ENCODE results near the gene ALDOB. TPM values are rescaled to one million over a fixed set of nuclear protein-coding genes. Genes with fewer than 3 reads are reported as not detected.
A peak's percentile ranks its signal among the peaks of the same experiment; 100 is the strongest.

ALDOB gene
- total and polyA plus RNA-seq, 2 of the 13 experiments (the other 11 are each of a cell fraction or from before 2014, with no cell fraction given) = 0.29 to 0.97 TPM

- TF ChIP-seq HNF1A (IDR thresholded peaks at IDR 0.05; ENCODE audit: low read depth) (peak; percentile 67), HNF1A (CRISPR knock-in tag; IDR thresholded peaks at IDR 0.05; ENCODE audit: borderline replicate concordance) (no peak; the same call in 1 of the 2 replicates), ZNF331 (CRISPR knock-in tag; IDR thresholded peaks at IDR 0.05) (no peak), ZNF264 (CRISPR knock-in tag; IDR thresholded peaks at IDR 0.05) (0 out of 2 replicates have a peak, but pooled peaks have one; percentile 41), CREM (IDR thresholded peaks at IDR 0.05) (peak; percentile 40; the same call in 1 of the 2 replicates), CREM (CRISPR knock-in tag; IDR thresholded peaks at IDR 0.05) (no peak), POGZ (CRISPR knock-in tag; IDR thresholded peaks at IDR 0.05) (peak; percentile 61; the same call in 1 of the 2 replicates), ZNF713 (CRISPR knock-in tag; IDR thresholded peaks at IDR 0.05) (no peak), MAFK (conservative IDR thresholded peaks at IDR 0.05 in 1 of 2, IDR thresholded peaks at IDR 0.05 in 1 of 2; ENCODE audit: low read length in 2 of 2) (peak; percentile 51 to 59; a peak in 3 of 4 replicates), ZNF629 (CRISPR knock-in tag; conservative IDR thresholded peaks at IDR 0.05) (0 out of 2 replicates have a peak, but pooled peaks have one; percentile 5), ZNF761 (CRISPR knock-in tag; conservative IDR thresholded peaks at IDR 0.05) (no peak), ONECUT2 (CRISPR knock-in tag; IDR thresholded peaks at IDR 0.05) (no peak), EHMT2 (IDR thresholded peaks at IDR 0.05; ENCODE audit: borderline replicate concordance, low read depth, low read length) (peak; percentile 73; the same call in 1 of the 2 replicates), ZNF547 (CRISPR knock-in tag; IDR thresholded peaks at IDR 0.05) (no peak), ZNF44 (CRISPR knock-in tag; IDR thresholded peaks at IDR 0.05) (peak; percentile 69; the same call in 1 of the 2 replicates), TBX2 (CRISPR knock-in tag; IDR thresholded peaks at IDR 0.05; ENCODE audit: borderline replicate concordance) (peak; percentile 67), ZNF12 (CRISPR knock-in tag; IDR thresholded peaks at IDR 0.05) (no peak), CEBPG (CRISPR knock-in tag; IDR thresholded peaks at IDR 0.05) (peak; percentile 38; the same call in 1 of the 2 replicates), BRD4 (CRISPR knock-in tag; IDR thresholded peaks at IDR 0.05) (peak; percentile 25), MIXL1 (CRISPR knock-in tag; IDR thresholded peaks at IDR 0.05) (peak; percentile 81; the same call in 1 of the 2 replicates), TCF7 (IDR thresholded peaks at IDR 0.05; ENCODE audit: low read depth) (peak; percentile 41; the same call in 1 of the 2 replicates), ZBTB38 (CRISPR knock-in tag; IDR thresholded peaks at IDR 0.05) (peak; percentile 44; the same call in 1 of the 2 replicates), ZNF432 (CRISPR knock-in tag; IDR thresholded peaks at IDR 0.05; ENCODE audit: borderline replicate concordance) (no peak), HNF4A (CRISPR knock-in tag; IDR thresholded peaks at IDR 0.05) (peak; percentile 84)
- TF ChIP-seq, protein P1, sequence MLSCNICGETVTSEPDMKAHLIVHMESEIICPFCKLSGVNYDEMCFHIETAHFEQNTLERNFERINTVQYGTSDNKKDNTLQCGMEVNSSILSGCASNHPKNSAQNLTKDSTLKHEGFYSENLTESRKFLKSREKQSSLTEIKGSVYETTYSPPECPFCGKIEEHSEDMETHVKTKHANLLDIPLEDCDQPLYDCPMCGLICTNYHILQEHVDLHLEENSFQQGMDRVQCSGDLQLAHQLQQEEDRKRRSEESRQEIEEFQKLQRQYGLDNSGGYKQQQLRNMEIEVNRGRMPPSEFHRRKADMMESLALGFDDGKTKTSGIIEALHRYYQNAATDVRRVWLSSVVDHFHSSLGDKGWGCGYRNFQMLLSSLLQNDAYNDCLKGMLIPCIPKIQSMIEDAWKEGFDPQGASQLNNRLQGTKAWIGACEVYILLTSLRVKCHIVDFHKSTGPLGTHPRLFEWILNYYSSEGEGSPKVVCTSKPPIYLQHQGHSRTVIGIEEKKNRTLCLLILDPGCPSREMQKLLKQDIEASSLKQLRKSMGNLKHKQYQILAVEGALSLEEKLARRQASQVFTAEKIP (CRISPR knock-in tag; IDR thresholded peaks at IDR 0.05; ENCODE audit: borderline replicate concordance) = no peak
- TF ChIP-seq, protein P2, sequence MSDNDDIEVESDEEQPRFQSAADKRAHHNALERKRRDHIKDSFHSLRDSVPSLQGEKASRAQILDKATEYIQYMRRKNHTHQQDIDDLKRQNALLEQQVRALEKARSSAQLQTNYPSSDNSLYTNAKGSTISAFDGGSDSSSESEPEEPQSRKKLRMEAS (IDR thresholded peaks at IDR 0.05) = peak; percentile 49; the same call in 1 of the 2 replicates
These were observed 5.2 kb upstream of the ALDOB start (continued) for GRCh38 chr9:101440714-101441230.
